ENCODE measurements around the gene TBL1X. TPM values are rescaled to one million over a fixed set of nuclear protein-coding genes. Genes with fewer than 3 reads are reported as not detected.

TBL1X gene
- total RNA-seq, 4 donors from 2014 or later: 32.9 to 42.9 (median 33.4) TPM

DNA sequence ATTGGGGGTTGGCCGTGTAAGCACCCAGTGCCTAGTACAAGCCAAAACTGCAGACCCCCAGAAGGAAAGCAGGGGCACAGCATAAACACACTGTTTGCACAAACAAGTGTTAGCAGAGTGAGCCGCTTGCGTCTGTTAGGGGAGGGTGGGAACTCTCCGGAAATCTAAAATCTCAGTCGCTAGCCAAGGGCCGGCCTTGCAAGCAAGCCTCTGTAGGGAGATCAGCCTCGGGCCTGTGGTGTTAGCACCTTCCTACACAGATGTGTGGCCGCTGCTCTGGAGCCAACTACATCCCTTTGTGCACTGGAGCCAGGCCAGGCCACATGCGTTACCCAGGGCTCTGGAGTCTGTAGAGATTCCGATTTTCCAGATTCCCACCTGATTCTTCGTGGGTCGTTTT lies 233.7 kb downstream of the TBL1X start:
- no peaks in the 10 kb centered on the region for H3K27me3 ChIP-seq
- H3K27ac ChIP-seq: no peak overlapping the region
- WGBS, 2 donors: 92% methylated on average over 6 to 9 of the region's 12 CpGs
- no peaks in the 10 kb centered on the region for H3K9me3 ChIP-seq
- intact Hi-C loops (cut with DNase I): no loop called here
- no peaks in the 10 kb centered on the region for H3K36me3 ChIP-seq
- H3K4me3 ChIP-seq (replicated peaks in 1 of 3): no peak overlapping the region
- no peak for DNase-seq
- H3K4me1 ChIP-seq: no peaks in the 10 kb centered on the region
- TF ChIP-seq, protein P1, sequence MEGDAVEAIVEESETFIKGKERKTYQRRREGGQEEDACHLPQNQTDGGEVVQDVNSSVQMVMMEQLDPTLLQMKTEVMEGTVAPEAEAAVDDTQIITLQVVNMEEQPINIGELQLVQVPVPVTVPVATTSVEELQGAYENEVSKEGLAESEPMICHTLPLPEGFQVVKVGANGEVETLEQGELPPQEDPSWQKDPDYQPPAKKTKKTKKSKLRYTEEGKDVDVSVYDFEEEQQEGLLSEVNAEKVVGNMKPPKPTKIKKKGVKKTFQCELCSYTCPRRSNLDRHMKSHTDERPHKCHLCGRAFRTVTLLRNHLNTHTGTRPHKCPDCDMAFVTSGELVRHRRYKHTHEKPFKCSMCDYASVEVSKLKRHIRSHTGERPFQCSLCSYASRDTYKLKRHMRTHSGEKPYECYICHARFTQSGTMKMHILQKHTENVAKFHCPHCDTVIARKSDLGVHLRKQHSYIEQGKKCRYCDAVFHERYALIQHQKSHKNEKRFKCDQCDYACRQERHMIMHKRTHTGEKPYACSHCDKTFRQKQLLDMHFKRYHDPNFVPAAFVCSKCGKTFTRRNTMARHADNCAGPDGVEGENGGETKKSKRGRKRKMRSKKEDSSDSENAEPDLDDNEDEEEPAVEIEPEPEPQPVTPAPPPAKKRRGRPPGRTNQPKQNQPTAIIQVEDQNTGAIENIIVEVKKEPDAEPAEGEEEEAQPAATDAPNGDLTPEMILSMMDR (IDR thresholded peaks at IDR 0.05): no peak
- TF ChIP-seq POLR2A (IDR thresholded peaks at IDR 0.05): no peak

DNA sequence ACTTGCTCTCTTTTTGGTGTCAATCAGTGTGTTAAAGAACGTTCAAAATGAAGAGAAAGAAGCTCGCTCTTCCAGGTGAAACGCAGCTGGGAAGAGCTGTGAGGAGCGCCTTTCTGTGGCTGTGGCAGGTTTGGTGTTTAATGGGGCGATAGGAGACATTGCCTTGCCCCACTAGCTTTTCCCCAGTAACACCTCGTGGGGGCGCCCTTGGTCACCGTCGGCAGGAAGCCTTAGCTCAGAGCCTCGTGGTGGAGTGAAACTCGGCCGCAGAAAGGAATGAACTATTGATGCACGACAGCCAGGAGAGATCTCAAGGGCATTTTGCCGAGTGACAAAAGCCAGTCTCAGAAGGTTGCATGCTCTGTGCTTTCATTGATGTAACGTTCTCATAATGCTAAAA lies 235.7 kb downstream of the TBL1X start:
- no peak overlapping the region for H3K4me3 ChIP-seq (replicated peaks in 1 of 3)
- no peak for DNase-seq
- H3K4me1 ChIP-seq: no peaks in the 10 kb centered on the region
- 76 to 88% methylated on average over 12 to 13 of the region's 15 CpGs for WGBS, 2 donors
- no peaks in the 10 kb centered on the region for H3K9me3 ChIP-seq
- no peak overlapping the region for H3K27ac ChIP-seq
- TF ChIP-seq, protein P1 (IDR thresholded peaks at IDR 0.05): no peak
- TF ChIP-seq POLR2A (IDR thresholded peaks at IDR 0.05): no peak
- intact Hi-C loops (cut with DNase I): no loop called here
- H3K36me3 ChIP-seq: no peaks in the 10 kb centered on the region
- H3K27me3 ChIP-seq: no peaks in the 10 kb centered on the region

DNA sequence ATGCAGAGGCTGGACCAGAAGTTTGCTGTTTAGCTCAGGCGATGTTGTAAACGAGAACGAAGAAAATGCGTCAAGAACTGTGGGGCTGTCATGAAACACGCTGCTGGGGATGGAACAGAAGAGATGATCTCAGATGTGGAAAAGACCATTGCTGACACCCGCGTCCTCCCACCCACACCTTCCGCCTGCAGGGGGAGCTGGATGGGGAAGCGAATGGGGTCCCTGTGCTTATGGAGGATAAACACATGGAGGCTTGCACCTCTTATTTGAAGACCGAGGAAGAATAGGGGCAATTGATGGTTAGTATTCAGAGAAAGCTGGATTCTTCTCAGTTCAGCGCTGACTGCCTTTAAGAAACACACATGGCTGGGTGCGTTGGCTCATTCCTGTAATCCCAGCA lies 236.9 kb downstream of the TBL1X start:
- H3K4me3 ChIP-seq (replicated peaks in 1 of 3): no peak overlapping the region
- intact Hi-C loops (cut with DNase I): no loop called here
- TF ChIP-seq, protein P1 (IDR thresholded peaks at IDR 0.05): no peak
- no peak for TF ChIP-seq POLR2A (IDR thresholded peaks at IDR 0.05)
- H3K27me3 ChIP-seq: no peaks in the 10 kb centered on the region
- no peak overlapping the region for H3K27ac ChIP-seq
- 95 to 97% methylated on average over 12 of the region's 12 CpGs for WGBS, 2 donors
- no peaks in the 10 kb centered on the region for H3K4me1 ChIP-seq
- DNase-seq: no peak
- H3K36me3 ChIP-seq: no peaks in the 10 kb centered on the region
- no peaks in the 10 kb centered on the region for H3K9me3 ChIP-seq

DNA sequence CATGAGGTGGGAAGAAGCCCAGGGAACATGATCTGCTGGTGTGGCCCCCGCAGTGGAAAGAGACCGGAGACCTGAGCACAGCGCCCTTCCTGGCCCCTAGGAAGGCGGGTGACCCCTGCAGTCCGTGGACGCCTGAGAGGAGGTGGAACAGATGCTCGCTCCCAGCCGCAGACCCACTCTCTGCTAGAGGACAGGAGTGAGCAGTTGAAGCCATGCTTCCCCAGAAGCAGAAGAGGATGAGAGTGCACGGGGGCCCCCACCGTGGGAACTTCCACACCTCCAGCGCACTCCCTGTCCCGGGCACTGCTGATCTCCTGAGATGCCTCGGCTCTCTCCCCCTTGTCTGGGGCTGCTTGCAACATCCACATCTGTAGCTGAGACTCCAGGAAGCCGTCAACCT lies 238.5 kb downstream of the TBL1X start:
- Histone ChIP-seq H3K27ac (no peak overlapping the region), H3K9me3 (no peaks in the 10 kb centered on the region), H3K36me3 (no peaks in the 10 kb centered on the region), H3K4me1 (no peaks in the 10 kb centered on the region), H3K4me3 (replicated peaks in 1 of 3) (no peak overlapping the region), H3K27me3 (no peaks in the 10 kb centered on the region)
- intact Hi-C loops (cut with DNase I): no loop called here
- TF ChIP-seq POLR2A (IDR thresholded peaks at IDR 0.05): no peak
- TF ChIP-seq, protein P1 (IDR thresholded peaks at IDR 0.05): no peak
- 93 to 100% methylated on average over 1 to 5 of the region's 14 CpGs for WGBS, 2 donors
- DNase-seq: no peak

DNA sequence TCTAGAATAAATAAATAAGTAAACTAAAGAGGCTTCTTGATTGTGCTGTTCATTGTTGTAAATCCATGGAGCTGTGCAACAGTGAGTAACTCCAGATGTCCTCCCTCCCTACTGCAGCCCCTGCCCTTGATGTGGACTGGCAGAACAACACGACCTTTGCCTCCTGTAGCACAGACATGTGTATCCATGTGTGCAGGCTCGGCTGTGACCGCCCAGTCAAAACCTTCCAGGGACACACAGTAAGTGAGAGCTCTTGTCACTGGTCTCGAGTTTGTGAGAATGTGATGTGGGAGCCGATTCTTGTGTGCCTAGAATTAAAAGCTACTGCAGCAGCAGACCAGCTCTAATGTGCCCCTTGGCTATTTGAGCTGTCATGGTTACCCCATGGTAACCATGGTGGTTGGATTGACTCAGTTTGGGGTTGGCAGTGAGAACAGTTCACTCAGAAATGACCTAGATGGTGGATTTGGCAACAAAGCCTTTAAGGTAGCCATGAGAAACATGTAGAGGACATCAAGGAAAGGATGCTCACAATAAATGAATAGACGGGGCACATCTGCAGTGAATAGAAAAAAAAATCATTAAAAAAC lies 240.1 kb downstream of the TBL1X start:
- H3K36me3 ChIP-seq: peaks cover 0 to 4% of the 10 kb centered on the region in 2 donors
- no peaks in the 10 kb centered on the region for H3K9me3 ChIP-seq
- no peak overlapping the region for H3K4me3 ChIP-seq (replicated peaks in 1 of 3)
- H3K4me1 ChIP-seq: peaks cover 0 to 3% of the 10 kb centered on the region in 2 donors
- intact Hi-C loops (cut with DNase I): loop anchor here (5.0 kb wide), 1 partner anchor 738 kb away; no protein-coding TSS in a partner anchor
- TF ChIP-seq POLR2A (IDR thresholded peaks at IDR 0.05): no peak
- TF ChIP-seq, protein P1 (IDR thresholded peaks at IDR 0.05): no peak
- 80 to 93% methylated on average over 5 to 6 of the region's 6 CpGs for WGBS, 2 donors
- no peak overlapping the region for H3K27ac ChIP-seq
- DNase-seq: no peak
- H3K27me3 ChIP-seq: no peaks in the 10 kb centered on the region
